H54 (cell line): ENCODE measurements around the gene KRTAP10-7.
"Not testable (repeated sequence)": the region's sequence is repeated elsewhere in the genome, so short reads cannot be mapped to it uniquely, and the experiment has no call there.

Experiments used
- DNase-seq: peaks from one replicate; pipeline ENCODE4 v3.0.0; 2011; ENCODE audit warnings: low spot score, mixed read lengths; ENCODE audit not compliant: insufficient read length
- FAIRE-seq: peaks from 3 replicates; lab custom pipeline; 2011; peaks lifted over from hg19 to GRCh38; lab: Jason Lieb, UNC
- POLR2A ChIP-seq: IDR thresholded peaks from 2 replicates; pipeline ENCODE4 v1.6.1; 2011; ENCODE audit warnings: low read depth, mild to moderate bottlenecking, low read length

Gene KRTAP10-7, protein sequence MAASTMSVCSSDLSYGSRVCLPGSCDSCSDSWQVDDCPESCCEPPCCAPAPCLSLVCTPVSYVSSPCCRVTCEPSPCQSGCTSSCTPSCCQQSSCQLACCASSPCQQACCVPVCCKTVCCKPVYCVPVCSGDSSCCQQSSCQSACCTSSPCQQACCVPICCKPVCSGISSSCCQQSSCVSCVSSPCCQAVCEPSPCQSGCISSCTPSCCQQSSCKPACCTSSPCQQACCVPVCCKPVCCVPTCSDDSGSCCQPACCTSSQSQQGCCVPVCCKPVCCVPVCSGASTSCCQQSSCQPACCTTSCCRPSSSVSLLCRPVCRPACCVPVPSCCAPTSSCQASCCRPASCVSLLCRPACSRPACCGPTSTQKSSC

DNA sequence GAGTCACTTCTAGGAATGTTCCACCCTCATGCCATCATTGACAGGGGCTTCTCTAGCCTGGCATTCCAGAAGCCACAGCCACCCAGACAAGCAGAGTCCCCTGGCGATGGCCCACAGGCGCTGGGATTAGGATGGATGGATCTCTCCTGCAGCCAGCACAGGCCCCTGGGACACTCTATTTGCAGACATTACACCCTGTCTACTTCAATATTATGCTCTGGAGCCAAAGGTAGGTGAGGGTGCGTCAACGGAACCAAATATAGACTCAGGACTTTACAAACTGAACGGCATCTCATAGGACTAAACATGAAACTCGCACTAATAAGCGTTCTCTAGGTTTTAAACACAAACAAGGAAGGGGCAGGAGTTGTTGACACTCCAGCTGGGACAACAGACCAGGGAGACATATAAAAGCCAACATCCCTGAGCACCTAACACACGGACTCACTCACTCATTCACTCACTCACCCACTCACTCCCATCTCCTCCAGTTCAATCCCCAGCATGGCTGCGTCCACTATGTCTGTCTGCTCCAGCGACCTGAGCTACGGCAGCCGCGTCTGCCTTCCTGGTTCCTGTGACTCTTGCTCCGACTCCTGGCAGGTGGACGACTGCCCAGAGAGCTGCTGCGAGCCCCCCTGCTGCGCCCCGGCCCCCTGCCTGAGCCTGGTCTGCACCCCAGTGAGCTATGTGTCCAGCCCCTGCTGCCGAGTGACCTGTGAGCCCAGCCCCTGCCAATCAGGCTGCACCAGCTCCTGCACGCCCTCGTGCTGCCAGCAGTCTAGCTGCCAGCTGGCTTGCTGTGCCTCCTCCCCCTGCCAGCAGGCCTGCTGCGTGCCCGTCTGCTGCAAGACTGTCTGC is at the start of gene KRTAP10-7:
Gene KRTAP10-7 (plus strand): TSS at position 480 of the 861 bp plus-strand sequence. CDS start 25 bp downstream, at position 505.
- not testable (repeated sequence) for DNase-seq, FAIRE-seq

DNA sequence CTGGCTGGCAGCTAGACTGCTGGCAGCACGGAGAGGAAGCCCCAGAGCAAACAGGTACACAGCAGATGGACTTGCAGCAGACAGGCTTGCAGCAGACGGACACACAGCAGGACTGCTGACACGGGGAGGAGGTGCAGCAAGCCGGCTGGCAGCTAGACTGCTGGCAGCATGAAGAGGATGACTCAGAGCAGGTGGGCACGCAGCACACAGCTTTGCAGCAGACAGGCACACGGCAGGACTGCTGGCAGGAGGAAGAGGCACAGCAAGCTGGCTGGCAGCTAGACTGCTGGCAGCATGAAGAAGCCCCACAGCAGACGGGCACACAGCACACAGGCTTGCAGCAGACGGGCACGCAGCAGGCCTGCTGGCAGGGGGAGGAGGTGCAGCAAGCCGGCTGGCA is 49.6 kb upstream of the KRTAP10-7 start:
- FAIRE-seq, result no peak

GRCh38 chr21:44551340-44551961 is 48.9 kb upstream of the KRTAP10-7 start, which contains the start of gene KRTAP10-2:
KRTAP10-2 (minus strand) TSS chr21:44551505; CDS start chr21:44551458, 47 bp downstream.
- TF ChIP-seq POLR2A, result no peak
- DNase-seq, result no peak
- no peak for FAIRE-seq

More for the DNA sequence above, 49.6 kb upstream of the KRTAP10-7 start:
- no peak for TF ChIP-seq POLR2A
- DNase-seq, result no peak

- no peak for TF ChIP-seq POLR2A
- no peak for FAIRE-seq
- DNase-seq, result no peak
These were observed 48.3 kb upstream of the KRTAP10-7 start for GRCh38 chr21:44552136-44552535.

DNA sequence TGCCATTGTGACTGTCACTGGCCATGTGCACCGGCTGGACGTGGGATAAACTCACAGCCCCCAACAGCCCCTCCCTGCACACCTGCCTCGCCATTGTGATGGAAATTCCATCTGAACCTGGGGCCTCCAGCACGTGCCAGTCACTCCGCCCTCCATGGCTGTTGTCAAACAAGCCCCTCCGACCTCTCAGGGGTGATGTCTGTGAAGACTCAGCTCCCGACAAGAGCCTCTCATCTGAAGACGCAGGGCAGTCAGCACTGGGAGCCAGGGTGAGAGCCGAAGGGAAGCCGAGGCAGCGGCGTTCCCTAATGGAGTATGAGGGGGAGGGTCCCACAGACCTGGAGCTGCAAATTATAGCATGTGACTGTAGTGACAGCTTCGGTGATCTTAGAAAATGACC is 47.7 kb upstream of the KRTAP10-7 start:
- FAIRE-seq (no peak), DNase-seq (no peak)
- no peak for TF ChIP-seq POLR2A

GRCh38 chr21:44555200-44555875 is 45.1 kb upstream of the KRTAP10-7 start:
- no peak for FAIRE-seq
- no peak for DNase-seq
- no peak for TF ChIP-seq POLR2A

GRCh38 chr21:44556879-44557278 is 43.5 kb upstream of the KRTAP10-7 start:
- no peak for DNase-seq
- FAIRE-seq, result no peak
- TF ChIP-seq POLR2A, result no peak

DNA sequence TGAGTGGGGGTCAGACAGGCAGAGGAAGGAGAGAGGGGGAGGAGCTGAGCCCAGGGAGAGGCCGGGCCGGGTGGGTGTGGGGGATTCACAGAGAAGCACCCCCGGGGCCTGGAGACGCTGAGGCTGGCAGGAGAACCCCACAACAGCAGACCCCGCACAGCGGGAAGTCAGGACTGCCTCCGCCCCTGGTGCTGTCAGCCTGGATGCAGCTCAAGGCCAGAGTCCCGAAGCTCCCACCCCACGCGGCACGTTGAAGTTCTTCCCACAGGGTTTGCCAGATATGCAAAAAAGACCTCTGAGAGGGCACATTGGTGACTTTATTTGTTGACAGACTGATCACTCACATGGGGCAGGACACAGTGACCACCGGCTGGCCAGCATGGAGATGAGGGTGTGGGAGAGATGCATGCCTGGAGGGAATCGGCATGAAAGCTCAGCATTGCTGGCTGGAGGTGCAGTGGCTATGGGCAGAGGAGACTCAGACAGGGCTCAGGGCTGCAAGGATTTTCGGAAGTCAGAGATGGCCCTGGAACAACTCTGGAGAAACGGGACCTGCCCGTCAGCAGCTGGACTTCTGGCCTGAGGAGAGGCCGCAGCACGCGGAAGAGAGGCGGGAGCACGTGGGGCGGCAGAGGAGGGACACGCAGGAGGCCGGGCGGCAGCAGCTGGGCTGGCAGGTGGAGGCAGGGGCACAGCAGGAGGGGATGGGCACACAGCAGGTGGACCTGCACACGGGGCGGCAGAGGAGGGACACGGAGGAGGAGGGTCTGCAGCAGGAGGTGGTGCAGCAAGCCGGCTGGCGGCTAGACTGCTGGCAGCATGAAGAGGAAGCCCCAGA is 42.7 kb upstream of the KRTAP10-7 start:
- no peak for TF ChIP-seq POLR2A
- DNase-seq (no peak), FAIRE-seq (no peak)

DNA sequence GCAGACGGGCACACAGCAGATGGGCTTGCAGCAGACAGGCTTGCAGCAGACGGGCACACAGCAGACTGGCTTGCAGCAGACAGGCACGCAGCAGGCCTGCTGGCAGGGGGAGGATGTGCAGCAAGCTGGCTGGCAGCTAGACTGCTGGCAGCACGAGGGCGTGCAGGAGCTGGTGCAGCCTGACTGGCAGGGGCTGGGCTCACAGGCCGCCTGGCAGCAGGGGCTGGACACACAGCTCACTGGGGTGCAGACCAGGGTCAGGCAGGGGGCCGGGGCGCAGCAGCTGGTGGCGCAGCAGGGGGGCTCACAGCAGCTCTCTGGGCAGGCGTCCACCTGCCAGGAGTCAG is 42.1 kb upstream of the KRTAP10-7 start:
- DNase-seq, FAIRE-seq: not testable (repeated sequence)

DNA sequence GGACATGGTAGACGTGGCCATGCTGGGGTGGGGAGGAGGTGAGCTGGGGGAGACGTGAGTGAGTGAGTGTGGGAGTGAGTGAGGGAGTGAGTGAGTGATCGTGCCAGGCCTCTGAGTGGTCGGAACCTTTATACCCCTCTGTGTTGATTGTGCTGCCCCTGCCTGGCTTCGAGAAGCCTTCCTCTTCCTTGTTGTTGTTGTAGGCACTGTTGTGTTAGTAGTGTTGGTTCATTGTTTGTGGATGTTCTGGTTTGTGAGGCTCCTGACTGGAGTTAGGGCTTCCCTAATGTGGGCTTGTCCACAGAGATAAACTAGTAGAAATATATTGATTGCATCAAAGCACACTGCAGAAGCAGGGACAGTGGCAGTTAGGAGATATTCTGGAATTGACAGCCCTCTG is 41.7 kb upstream of the KRTAP10-7 start, which contains the start of gene KRTAP10-3:
Gene KRTAP10-3 (minus strand): TSS at position 101 of the 400 bp plus-strand sequence. CDS start 80 bp downstream, at position 21.
- FAIRE-seq (no peak), DNase-seq (no peak)
- no peak for TF ChIP-seq POLR2A

DNA sequence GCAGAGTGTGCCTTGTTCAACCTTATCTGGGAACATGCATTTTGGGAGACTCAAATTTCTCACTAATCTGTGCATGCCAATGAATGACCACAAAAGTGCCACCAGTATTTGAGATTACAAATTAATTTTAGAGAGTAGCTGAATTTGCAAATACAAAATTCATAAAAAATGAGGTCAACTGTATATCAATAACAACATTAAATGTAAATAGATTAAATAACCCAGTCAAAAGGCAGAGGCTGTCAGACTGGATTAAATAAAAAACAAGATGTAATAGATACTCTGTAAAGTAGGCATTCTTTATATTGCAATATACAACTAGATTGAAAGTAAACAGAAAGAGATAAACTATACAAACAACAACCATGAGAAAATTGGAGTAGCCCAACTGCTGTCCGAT is 36.3 kb upstream of the KRTAP10-7 start:
- TF ChIP-seq POLR2A, result no peak
- FAIRE-seq (no peak), DNase-seq (no peak)

GRCh38 chr21:44564886-44565598 is 35.4 kb upstream of the KRTAP10-7 start:
- FAIRE-seq (no peak), DNase-seq (no peak)
- no peak for TF ChIP-seq POLR2A
